Measurements from ENCODE around the gene HNF1A.
"Not testable (repeated sequence)": the region's sequence is repeated elsewhere in the genome, so short reads cannot be mapped to it uniquely, and the experiment has no call there.

The HNF1A gene

GRCh38 chr12:121015825-121016766 is 37.8 kb downstream of the HNF1A start, which contains the start of gene C12orf43:
C12orf43 (minus strand) TSS chr12:121016487; CDS start chr12:121016474, 13 bp downstream.
- DNase-seq, result peak; percentile 94 to 97 (median 95)

GRCh38 chr12:121017966-121018491 is 39.7 kb downstream of the HNF1A start:
- DNase-seq, result peak; percentile 62 to 67 (median 66)

GRCh38 chr12:121018860-121019617 is 40.7 kb downstream of the HNF1A start:
- peak; percentile 46 to 59 (median 50) for DNase-seq

- DNase-seq, result no peak
Measured at GRCh38 chr12:121021754-121022153, 43.4 kb downstream of the HNF1A start.

GRCh38 chr12:121022713-121023112 is 44.4 kb downstream of the HNF1A start:
- no peak for DNase-seq

- DNase-seq, result no peak
Measured at GRCh38 chr12:121023799-121024198, 45.5 kb downstream of the HNF1A start.

GRCh38 chr12:121025442-121026226 is 47.3 kb downstream of the HNF1A start:
- peak in 1 of 3 donors; percentile 14 for DNase-seq

GRCh38 chr12:121026274-121027045 is 48.1 kb downstream of the HNF1A start:
- DNase-seq, result peak in 1 of 3 donors; percentile 33

- no peak for DNase-seq
Measured at GRCh38 chr12:121030576-121031212, 52.4 kb downstream of the HNF1A start.

- peak; percentile 79 to 89 (median 83) for DNase-seq
Measured at GRCh38 chr12:121033625-121034349, 55.4 kb downstream of the HNF1A start.

- peak in 1 of 3 donors; percentile 11 for DNase-seq
Measured at GRCh38 chr12:121034616-121035305, 56.4 kb downstream of the HNF1A start.

GRCh38 chr12:121036810-121037326 is 58.5 kb downstream of the HNF1A start:
- DNase-seq, result peak; percentile 60 to 85 (median 83)

- DNase-seq, result peak; percentile 93 to 100 (median 99)
Measured at GRCh38 chr12:121038861-121039668, 60.7 kb downstream of the HNF1A start, which contains the start of gene OASL. OASL (minus strand) TSS chr12:121039246; CDS start chr12:121038971, 275 bp downstream.

GRCh38 chr12:121043067-121043466 is 64.7 kb downstream of the HNF1A start:
- peak in 1 of 3 donors; percentile 38 for DNase-seq

GRCh38 chr12:121047400-121047799 is 69.1 kb downstream of the HNF1A start:
- not testable (repeated sequence) for DNase-seq

GRCh38 chr12:121048442-121048841 is 70.1 kb downstream of the HNF1A start:
- DNase-seq, result no peak

- DNase-seq, result peak in 2 of 3 donors; percentile 13 to 40
Measured at GRCh38 chr12:121050725-121051124, 72.4 kb downstream of the HNF1A start.
